ENCODE measurements around the gene WNT4. TPM values are rescaled to one million over a fixed set of nuclear protein-coding genes. Genes with fewer than 3 reads are reported as not detected.

The WNT4 gene
- total and polyA plus RNA-seq, 9 donors, result 1.4 to 5.0 (median 3.7) TPM

DNA sequence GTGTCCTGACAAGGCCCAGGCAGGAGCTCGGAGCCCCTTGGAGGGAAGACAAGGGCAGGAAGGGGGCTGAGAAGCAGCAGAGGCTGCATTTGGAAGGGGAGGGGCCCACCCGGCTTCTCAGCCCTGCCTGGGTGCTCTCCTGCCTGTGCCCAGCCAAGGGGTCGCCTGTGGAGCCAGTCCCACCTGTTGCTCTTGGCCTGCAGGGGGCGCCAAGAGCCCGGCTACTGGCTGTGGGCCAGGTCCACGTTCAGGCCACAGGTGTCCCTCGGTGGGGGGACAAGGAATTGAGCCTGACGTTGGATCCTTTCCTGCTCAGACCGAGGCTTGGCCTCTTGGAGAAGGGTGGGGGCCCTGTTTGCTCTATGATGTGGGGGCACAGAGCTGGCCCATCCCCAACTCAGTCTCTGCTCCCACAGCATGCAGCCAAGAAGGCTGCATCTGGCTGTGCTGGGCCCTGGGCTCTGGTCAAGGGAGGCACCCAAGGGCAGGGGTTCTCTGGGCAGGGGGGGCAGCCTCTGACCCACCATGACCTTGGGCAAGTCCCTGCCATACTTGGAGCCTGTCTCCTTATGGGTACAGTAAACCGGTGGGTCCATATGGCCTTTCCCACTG, 10.9 kb downstream of the WNT4 start:
- peaks cover 6% of the 10 kb centered on the region for H3K36me3 ChIP-seq (ENCODE audit: control insufficient read depth, insufficient read depth, low read length)
- peak overlapping the region; percentile 76 for H3K27ac ChIP-seq (ENCODE audit: low read length)
- H3K27me3 ChIP-seq (ENCODE audit: control insufficient read depth, insufficient read depth, low read length), result peaks cover 18% of the 10 kb centered on the region
- 20% methylated on average over 10 of the region's 10 CpGs for WGBS (ENCODE audit: insufficient coverage)
- H3K4me3 ChIP-seq (ENCODE audit: low read length), result no peak overlapping the region
- DNase-seq, result peak; percentile 43
- peaks cover 56% of the 10 kb centered on the region for H3K4me1 ChIP-seq (ENCODE audit: control insufficient read depth, insufficient read depth, low read length)
- H3K9me3 ChIP-seq (replicated peaks; ENCODE audit: control insufficient read depth, low read depth, low read length), result no peaks in the 10 kb centered on the region

DNA sequence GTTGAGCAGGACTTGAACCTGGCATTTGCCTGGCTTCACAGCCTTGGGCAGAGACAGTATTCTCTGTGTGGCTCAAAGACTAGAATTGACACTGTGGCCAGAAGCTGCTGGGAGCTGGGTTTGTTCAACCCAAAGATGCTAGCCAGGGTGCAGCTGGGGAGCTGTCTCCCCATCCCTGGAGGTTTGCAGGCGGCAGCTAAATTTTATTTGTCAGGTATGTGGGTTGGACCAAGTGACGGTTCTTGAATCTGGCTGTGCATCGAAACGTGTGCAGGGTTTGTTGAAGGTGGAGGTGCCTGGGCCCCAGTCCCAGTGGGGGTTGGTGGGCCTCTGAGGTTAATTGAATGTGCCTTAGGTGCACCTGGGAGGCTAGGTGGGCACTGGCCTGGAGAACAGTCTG, 11.8 kb downstream of the WNT4 start:
- peaks cover 6% of the 10 kb centered on the region for H3K36me3 ChIP-seq (ENCODE audit: control insufficient read depth, insufficient read depth, low read length)
- DNase-seq, result no peak
- H3K27me3 ChIP-seq (ENCODE audit: control insufficient read depth, insufficient read depth, low read length), result peaks cover 10% of the 10 kb centered on the region
- WGBS (ENCODE audit: insufficient coverage), result 68% methylated on average over 4 of the region's 4 CpGs
- no peak overlapping the region for H3K4me3 ChIP-seq (ENCODE audit: low read length)
- H3K9me3 ChIP-seq (replicated peaks; ENCODE audit: control insufficient read depth, low read depth, low read length), result no peaks in the 10 kb centered on the region
- H3K4me1 ChIP-seq (ENCODE audit: control insufficient read depth, insufficient read depth, low read length), result peaks cover 57% of the 10 kb centered on the region
- no peak overlapping the region for H3K27ac ChIP-seq (ENCODE audit: low read length)

DNA sequence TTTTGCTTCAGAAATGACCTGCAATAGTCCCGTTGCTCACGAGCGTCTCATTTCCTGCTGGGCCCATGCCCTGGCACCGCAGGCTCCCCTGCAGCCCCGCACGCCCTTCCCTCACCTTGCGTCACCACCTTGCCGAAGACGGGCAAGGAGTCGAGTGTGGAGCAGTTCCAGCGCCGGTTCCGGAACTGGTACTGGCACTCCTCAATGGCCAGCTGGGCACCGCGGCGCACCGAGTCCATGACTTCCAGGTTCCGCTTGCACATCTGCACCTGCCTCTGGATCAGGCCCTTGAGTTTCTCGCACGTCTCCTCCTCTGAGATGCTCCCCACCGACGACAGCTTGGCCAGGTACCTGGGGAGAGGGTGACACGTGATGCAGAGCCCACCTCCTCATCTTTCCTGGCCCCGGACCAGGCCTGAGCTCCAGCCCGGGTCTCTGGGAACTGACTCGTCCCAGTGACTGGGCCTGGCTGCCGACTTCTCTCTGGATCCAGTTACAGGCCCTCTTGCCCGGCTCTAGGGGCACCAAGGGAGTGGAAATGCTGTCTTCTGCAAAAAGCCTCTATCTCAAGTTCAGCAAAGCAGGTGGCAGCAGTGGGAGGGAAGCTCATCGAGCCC, 13.3 kb downstream of the WNT4 start:
- 82% methylated on average over 29 of the region's 29 CpGs for WGBS (ENCODE audit: insufficient coverage)
- no peak for DNase-seq
- H3K9me3 ChIP-seq (replicated peaks; ENCODE audit: control insufficient read depth, low read depth, low read length), result no peaks in the 10 kb centered on the region

DNA sequence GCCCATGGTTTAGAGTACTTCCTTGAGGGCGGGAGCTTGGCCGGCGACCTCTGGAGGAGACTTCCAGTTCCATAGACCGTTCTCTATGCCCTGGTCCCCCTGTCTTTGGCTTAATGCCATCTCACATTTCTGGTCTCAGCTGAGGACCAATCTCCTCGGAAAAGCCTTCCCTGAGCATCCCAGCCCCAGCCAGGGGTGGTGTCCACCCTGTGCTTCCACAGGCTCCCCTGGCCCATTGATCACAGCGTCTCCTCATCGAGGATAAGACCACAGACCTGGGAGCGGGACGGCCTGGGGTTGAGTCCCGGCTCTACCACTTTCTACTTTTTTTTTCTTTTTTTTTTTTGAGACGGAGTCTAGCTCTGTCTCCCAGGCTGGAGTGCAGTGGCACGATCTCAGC, 14.5 kb downstream of the WNT4 start:
- H3K36me3 ChIP-seq (ENCODE audit: control insufficient read depth, insufficient read depth, low read length), result peaks cover 6% of the 10 kb centered on the region
- 71% methylated on average over 7 of the region's 12 CpGs for WGBS (ENCODE audit: insufficient coverage)
- no peaks in the 10 kb centered on the region for H3K27me3 ChIP-seq (ENCODE audit: control insufficient read depth, insufficient read depth, low read length)
- no peak for DNase-seq
- H3K27ac ChIP-seq (ENCODE audit: low read length), result no peak overlapping the region
- H3K4me3 ChIP-seq (ENCODE audit: low read length), result no peak overlapping the region
- H3K9me3 ChIP-seq (replicated peaks; ENCODE audit: control insufficient read depth, low read depth, low read length), result no peaks in the 10 kb centered on the region
- peaks cover 39% of the 10 kb centered on the region for H3K4me1 ChIP-seq (ENCODE audit: control insufficient read depth, insufficient read depth, low read length)

More for the DNA sequence above, 13.3 kb downstream of the WNT4 start:
- peaks cover 6% of the 10 kb centered on the region for H3K36me3 ChIP-seq (ENCODE audit: control insufficient read depth, insufficient read depth, low read length)
- no peak overlapping the region for H3K4me3 ChIP-seq (ENCODE audit: low read length)
- peaks cover 3% of the 10 kb centered on the region for H3K27me3 ChIP-seq (ENCODE audit: control insufficient read depth, insufficient read depth, low read length)
- no peak overlapping the region for H3K27ac ChIP-seq (ENCODE audit: low read length)
- peaks cover 51% of the 10 kb centered on the region for H3K4me1 ChIP-seq (ENCODE audit: control insufficient read depth, insufficient read depth, low read length)

DNA sequence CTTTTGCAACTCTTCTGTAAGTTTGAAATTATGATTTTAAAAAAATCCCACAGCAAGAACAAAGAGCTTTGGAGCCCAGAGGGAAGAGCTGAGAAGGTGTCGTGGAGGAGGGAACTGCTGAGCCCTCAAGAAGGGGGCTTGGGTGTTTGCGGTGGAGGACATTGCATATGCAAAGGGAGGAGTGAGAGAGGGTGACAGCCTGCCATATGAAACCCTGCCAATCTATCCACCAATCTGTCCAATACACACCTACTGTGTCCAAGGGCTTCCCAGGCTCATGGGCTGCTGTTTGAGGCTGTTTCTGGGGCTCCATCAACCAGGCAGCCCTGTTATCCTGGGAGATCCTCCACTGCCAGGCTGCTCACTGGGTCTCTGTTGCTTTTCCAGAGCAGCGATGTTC, 15.2 kb downstream of the WNT4 start:
- WGBS (ENCODE audit: insufficient coverage), result 78% methylated on average over 1 of the region's 3 CpGs
- no peaks in the 10 kb centered on the region for H3K27me3 ChIP-seq (ENCODE audit: control insufficient read depth, insufficient read depth, low read length)

DNA sequence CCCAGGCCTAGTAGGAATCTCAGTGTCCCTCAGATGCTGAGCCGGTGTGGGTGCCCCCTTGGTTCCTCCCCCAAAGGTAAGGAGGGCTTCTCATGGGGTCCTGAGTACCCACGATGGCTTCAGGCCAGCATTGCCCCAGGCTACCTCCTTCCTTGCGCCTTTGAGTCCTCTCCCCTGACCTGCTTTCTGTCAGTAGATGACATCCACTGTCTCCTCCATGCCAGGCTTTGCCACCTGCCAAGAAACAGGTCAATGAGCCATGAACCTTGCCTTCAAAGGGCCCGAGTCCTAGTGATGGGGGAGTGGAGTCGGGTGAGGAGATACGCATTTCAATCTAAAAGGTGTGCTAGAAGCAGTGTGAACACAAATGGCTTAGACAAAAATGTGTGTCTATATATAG, 15.6 kb downstream of the WNT4 start:
- Histone ChIP-seq H3K4me1 (ENCODE audit: control insufficient read depth, insufficient read depth, low read length) (peaks cover 27% of the 10 kb centered on the region), H3K36me3 (ENCODE audit: control insufficient read depth, insufficient read depth, low read length) (peaks cover 6% of the 10 kb centered on the region), H3K27ac (ENCODE audit: low read length) (peak overlapping the region; percentile 13), H3K27me3 (ENCODE audit: control insufficient read depth, insufficient read depth, low read length) (no peaks in the 10 kb centered on the region), H3K9me3 (replicated peaks; ENCODE audit: control insufficient read depth, low read depth, low read length) (no peaks in the 10 kb centered on the region), H3K4me3 (ENCODE audit: low read length) (no peak overlapping the region)
- no peak for DNase-seq
- WGBS (ENCODE audit: insufficient coverage), result 69% methylated on average over 5 of the region's 6 CpGs

More for the DNA sequence above, 15.2 kb downstream of the WNT4 start:
- H3K9me3 ChIP-seq (replicated peaks; ENCODE audit: control insufficient read depth, low read depth, low read length), result no peaks in the 10 kb centered on the region
- peaks cover 6% of the 10 kb centered on the region for H3K36me3 ChIP-seq (ENCODE audit: control insufficient read depth, insufficient read depth, low read length)
- H3K4me1 ChIP-seq (ENCODE audit: control insufficient read depth, insufficient read depth, low read length), result peaks cover 32% of the 10 kb centered on the region
- H3K4me3 ChIP-seq (ENCODE audit: low read length), result no peak overlapping the region
- H3K27ac ChIP-seq (ENCODE audit: low read length), result no peak overlapping the region
- DNase-seq, result no peak

DNA sequence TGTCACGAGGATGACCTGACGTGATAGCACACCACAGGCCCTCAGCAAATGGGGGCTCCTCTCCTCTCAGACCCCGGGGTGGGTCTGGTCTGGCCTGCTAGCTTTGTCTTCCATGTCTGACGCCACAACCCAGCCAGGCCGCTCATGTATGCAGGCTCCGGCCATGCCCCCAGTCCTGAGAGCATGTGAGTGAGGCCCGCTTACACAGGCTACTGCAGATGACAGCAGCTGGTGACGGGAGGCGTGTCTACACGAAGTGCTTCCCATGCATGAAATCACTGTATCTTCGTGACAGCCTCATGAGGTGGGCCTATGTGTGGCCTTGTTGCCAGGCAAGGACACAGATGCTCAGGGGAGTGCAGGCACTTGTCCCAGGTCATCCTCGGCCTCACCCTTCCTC, 16.4 kb downstream of the WNT4 start:
- Histone ChIP-seq H3K4me3 (ENCODE audit: low read length) (no peak overlapping the region), H3K36me3 (ENCODE audit: control insufficient read depth, insufficient read depth, low read length) (peaks cover 6% of the 10 kb centered on the region), H3K27ac (ENCODE audit: low read length) (peak overlapping the region; percentile 29), H3K9me3 (replicated peaks; ENCODE audit: control insufficient read depth, low read depth, low read length) (no peaks in the 10 kb centered on the region), H3K27me3 (ENCODE audit: control insufficient read depth, insufficient read depth, low read length) (no peaks in the 10 kb centered on the region), H3K4me1 (ENCODE audit: control insufficient read depth, insufficient read depth, low read length) (peaks cover 21% of the 10 kb centered on the region)
- DNase-seq, result no peak
- WGBS (ENCODE audit: insufficient coverage), result 64% methylated on average over 11 of the region's 12 CpGs

DNA sequence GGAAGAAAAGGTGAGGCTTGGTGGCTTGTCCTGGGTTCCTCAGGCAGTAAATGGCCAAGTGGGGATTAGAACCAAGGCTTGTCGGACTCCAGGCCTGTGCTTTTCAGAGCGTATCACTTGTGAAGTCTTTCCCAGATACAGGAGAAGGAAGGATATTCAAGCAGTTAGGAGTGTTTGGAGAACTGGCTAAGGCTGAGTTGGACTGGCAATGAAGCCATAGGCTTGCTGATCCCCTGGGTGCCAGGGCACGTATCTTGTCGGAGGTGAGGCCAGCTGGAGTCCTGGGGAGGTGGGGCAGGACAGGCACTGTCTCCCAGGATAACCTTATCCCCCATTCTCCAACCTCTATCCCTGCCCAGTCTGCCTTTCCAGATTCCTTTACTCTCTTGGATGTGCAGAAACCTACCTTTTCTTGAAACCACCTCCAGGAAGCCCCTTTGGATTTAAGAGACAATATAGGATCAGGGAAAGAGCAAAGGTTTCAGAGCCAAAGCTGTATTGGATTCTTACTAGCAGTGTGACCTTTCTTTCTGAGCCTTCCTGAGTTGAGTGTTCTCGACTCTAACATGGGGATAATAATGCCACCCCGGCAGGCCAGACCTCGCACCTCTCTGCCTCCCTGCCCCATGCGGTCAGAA, 18.2 kb downstream of the WNT4 start:
- WGBS (ENCODE audit: insufficient coverage), result 83% methylated on average over 5 of the region's 8 CpGs
- DNase-seq, result no peak
- peaks cover 21% of the 10 kb centered on the region for H3K4me1 ChIP-seq (ENCODE audit: control insufficient read depth, insufficient read depth, low read length)
- no peaks in the 10 kb centered on the region for H3K27me3 ChIP-seq (ENCODE audit: control insufficient read depth, insufficient read depth, low read length)
- H3K27ac ChIP-seq (ENCODE audit: low read length), result no peak overlapping the region
- no peak overlapping the region for H3K4me3 ChIP-seq (ENCODE audit: low read length)
- peaks cover 17% of the 10 kb centered on the region for H3K36me3 ChIP-seq (ENCODE audit: control insufficient read depth, insufficient read depth, low read length)
- H3K9me3 ChIP-seq (replicated peaks; ENCODE audit: control insufficient read depth, low read depth, low read length), result no peaks in the 10 kb centered on the region

DNA sequence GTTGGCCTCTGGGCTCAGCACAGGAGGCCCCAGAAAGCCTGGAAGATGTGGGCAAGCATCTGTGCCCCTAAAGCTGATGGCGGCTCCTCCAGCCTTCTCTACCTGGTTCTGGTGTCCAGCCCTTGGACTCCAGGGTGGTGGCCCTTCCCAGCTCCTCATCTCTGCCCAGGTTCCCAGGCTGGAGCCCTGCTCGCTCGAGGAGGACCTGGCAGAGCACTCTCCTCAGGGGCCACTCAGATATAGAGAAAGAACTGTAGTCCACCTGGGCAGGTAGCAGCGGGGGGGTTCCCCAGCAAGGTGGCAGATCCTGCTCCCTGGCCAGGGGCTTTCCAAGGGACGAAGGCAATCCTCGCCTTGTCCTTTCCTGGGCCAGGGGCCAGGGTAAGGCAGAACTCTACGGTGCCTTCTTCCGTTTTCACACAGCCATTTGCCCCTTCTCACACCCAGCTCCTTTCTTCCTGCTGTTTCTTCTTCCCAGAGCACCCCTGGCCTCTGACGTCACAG, 18.9 kb downstream of the WNT4 start:
- Histone ChIP-seq H3K36me3 (ENCODE audit: control insufficient read depth, insufficient read depth, low read length) (peaks cover 17% of the 10 kb centered on the region), H3K4me1 (ENCODE audit: control insufficient read depth, insufficient read depth, low read length) (peaks cover 21% of the 10 kb centered on the region), H3K27me3 (ENCODE audit: control insufficient read depth, insufficient read depth, low read length) (no peaks in the 10 kb centered on the region), H3K27ac (ENCODE audit: low read length) (no peak overlapping the region), H3K4me3 (ENCODE audit: low read length) (no peak overlapping the region), H3K9me3 (replicated peaks; ENCODE audit: control insufficient read depth, low read depth, low read length) (no peaks in the 10 kb centered on the region)
- 71% methylated on average over 9 of the region's 9 CpGs for WGBS (ENCODE audit: insufficient coverage)
- DNase-seq, result no peak

DNA sequence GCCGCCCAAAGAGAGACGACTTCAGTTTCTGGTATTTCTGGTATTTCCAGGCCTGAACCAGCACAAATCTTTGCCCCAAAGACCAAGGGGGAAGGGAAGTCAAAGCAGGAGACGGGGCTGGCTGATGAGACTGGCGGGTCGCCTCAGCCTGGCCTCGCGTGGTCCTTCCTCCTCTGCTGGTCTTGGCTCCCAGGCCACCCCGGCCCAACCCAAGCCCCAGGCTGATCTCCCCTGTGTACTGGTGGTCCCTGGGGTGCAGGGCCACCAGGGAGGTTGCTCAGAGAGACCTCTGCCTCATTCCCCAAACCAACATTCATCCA, 19.9 kb downstream of the WNT4 start:
- Histone ChIP-seq H3K4me1 (ENCODE audit: control insufficient read depth, insufficient read depth, low read length) (peaks cover 21% of the 10 kb centered on the region), H3K27ac (ENCODE audit: low read length) (no peak overlapping the region), H3K27me3 (ENCODE audit: control insufficient read depth, insufficient read depth, low read length) (no peaks in the 10 kb centered on the region), H3K9me3 (replicated peaks; ENCODE audit: control insufficient read depth, low read depth, low read length) (no peaks in the 10 kb centered on the region), H3K36me3 (ENCODE audit: control insufficient read depth, insufficient read depth, low read length) (peaks cover 22% of the 10 kb centered on the region), H3K4me3 (ENCODE audit: low read length) (no peak overlapping the region)
- no peak for DNase-seq
- 70% methylated on average over 5 of the region's 8 CpGs for WGBS (ENCODE audit: insufficient coverage)

All from muscle of leg (tissue), 11 donors.